Activated CD4-positive, alpha-beta memory T cell treated with anti-CD3 and anti-CD28 coated beads for 36 hours (primary cell): ENCODE data around the gene ZMYND12. TPM values are rescaled to one million over a fixed set of nuclear protein-coding genes. Genes with fewer than 3 reads are reported as not detected.

ENCODE experiments used
- CTCF ChIA-PET: fragments of 350-600 bp; sonication (Branson Sonifier 250); formaldehyde crosslinking; loops from one replicate; lab custom pipeline; 2021; ENCODE audit warnings: antibody characterized with exemption, inconsistent platforms; lab: Charles Lee
- POLR2A ChIA-PET: fragments of 350-600 bp; sonication (Branson Sonifier 250); formaldehyde crosslinking; loops from one replicate; lab custom pipeline; 2021; ENCODE audit warnings: antibody characterized with exemption; lab: Charles Lee
- DNase-seq: peaks from one replicate; pipeline ENCODE4 v3.0.0-alpha.2; 2020
- H3K27ac Mint-ChIP-seq: one replicate; pipeline ENCODE4 v1.8.0; 2021; ENCODE audit warnings: mixed read lengths
- H3K27me3 Mint-ChIP-seq: one replicate; pipeline ENCODE4 v1.8.0; 2021; ENCODE audit warnings: mixed read lengths
- H3K36me3 Mint-ChIP-seq: one replicate; pipeline ENCODE4 v1.8.0; 2021; ENCODE audit warnings: mixed read lengths
- H3K4me1 Mint-ChIP-seq: one replicate; pipeline ENCODE4 v1.8.0; 2021; ENCODE audit warnings: low read depth, mixed read lengths
- H3K4me3 Mint-ChIP-seq: one replicate; pipeline ENCODE4 v1.8.0; 2021; ENCODE audit warnings: mild to moderate bottlenecking, mixed read lengths
- H3K9me3 Mint-ChIP-seq: one replicate; pipeline ENCODE4 v1.8.0; 2021; ENCODE audit warnings: mixed read lengths
- intact Hi-C: fragments of 100-400 bp; cut with micrococcal nuclease; formaldehyde crosslinking; loops from one replicate; pipeline ENCODE4 v1.15.1; 2023
- total RNA-seq, 2 experiments: library from RNA; stranded (reverse); gene quantifications; one replicate each; pipeline ENCODE4 v1.2.3, GENCODE V29; 2021

Gene ZMYND12
- total RNA-seq, 2 experiments from 2014 or later: 0.97 to 1.3 TPM

DNA sequence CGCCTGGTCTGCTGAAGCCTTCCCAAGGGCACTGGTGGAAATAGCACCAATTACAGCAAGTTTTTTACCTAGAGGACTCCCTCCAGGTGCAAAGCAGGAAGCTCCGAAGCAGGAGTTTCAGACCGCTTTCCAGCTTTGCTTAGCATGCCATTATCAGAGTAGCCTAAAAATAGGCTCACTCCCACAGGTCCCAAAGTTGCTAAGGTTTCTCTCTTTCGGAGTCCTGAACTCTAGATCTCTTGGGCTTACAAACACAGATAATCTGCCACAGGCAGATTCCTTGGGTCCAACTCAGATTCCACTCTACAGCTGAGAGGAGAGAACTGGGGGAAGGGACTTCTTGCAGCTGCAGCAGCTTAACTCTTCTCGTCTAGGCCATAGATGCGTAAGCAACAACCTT lies 22.5 kb downstream of the ZMYND12 start:
- no peak for DNase-seq
- intact Hi-C loops: no loop called here
- Mint-ChIP-seq H3K36me3 (no peaks in the 10 kb centered on the region), H3K4me1 (no peaks in the 10 kb centered on the region), H3K9me3 (no peaks in the 10 kb centered on the region), H3K4me3 (no peak overlapping the region), H3K27me3 (no peaks in the 10 kb centered on the region), H3K27ac (no peak overlapping the region)
- POLR2A ChIA-PET: no interaction called here
- CTCF ChIA-PET: no interaction called here

GRCh38 chr1:42432714-42433113 lies 23.1 kb downstream of the ZMYND12 start:
- no peaks in the 10 kb centered on the region for H3K27me3 Mint-ChIP-seq
- POLR2A ChIA-PET: no interaction called here
- intact Hi-C loops: no loop called here
- DNase-seq: no peak
- H3K4me3 Mint-ChIP-seq: no peak overlapping the region
- no peaks in the 10 kb centered on the region for H3K36me3 Mint-ChIP-seq
- H3K4me1 Mint-ChIP-seq: no peaks in the 10 kb centered on the region
- no peaks in the 10 kb centered on the region for H3K9me3 Mint-ChIP-seq
- H3K27ac Mint-ChIP-seq: no peak overlapping the region
- CTCF ChIA-PET: no interaction called here

GRCh38 chr1:42431514-42431913 lies 24.3 kb downstream of the ZMYND12 start:
- intact Hi-C loops: no loop called here
- Mint-ChIP-seq H3K27ac (no peak overlapping the region), H3K9me3 (no peaks in the 10 kb centered on the region), H3K27me3 (no peaks in the 10 kb centered on the region), H3K36me3 (no peaks in the 10 kb centered on the region), H3K4me1 (no peaks in the 10 kb centered on the region), H3K4me3 (no peak overlapping the region)
- ChIA-PET CTCF (no interaction called here), POLR2A (no interaction called here)
- no peak for DNase-seq

- peaks cover under 1% of the 10 kb centered on the region for H3K27me3 Mint-ChIP-seq
These were observed 25.3 kb downstream of the ZMYND12 start for GRCh38 chr1:42430286-42431135.

DNA sequence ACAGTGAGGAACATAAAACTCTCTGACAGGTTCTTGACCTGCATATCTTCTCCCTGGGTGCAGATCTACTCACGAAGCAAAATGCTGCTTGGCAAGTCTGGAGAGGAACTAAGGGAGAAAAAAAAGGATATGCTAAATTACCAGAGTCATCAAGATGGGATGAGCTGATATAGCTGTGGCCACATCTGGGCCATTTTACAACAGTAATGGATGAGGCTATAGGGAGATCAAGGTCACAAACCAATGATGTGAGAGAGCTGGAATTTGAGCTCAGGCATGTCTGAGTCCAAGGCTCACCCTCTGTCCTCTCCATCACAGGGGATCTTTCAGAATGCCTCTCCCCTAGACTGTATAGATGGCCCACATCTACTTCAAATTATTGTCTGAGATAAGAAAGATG lies 26.2 kb downstream of the ZMYND12 start:
- CTCF ChIA-PET: no interaction called here
- POLR2A ChIA-PET: no interaction called here
- intact Hi-C loops: no loop called here
- Mint-ChIP-seq H3K4me3 (no peak overlapping the region), H3K27ac (no peak overlapping the region), H3K9me3 (no peaks in the 10 kb centered on the region), H3K4me1 (no peaks in the 10 kb centered on the region), H3K27me3 (peaks cover 1% of the 10 kb centered on the region), H3K36me3 (no peaks in the 10 kb centered on the region)
- DNase-seq: no peak

More at GRCh38 chr1:42430286-42431135, 25.3 kb downstream of the ZMYND12 start:
- intact Hi-C loops: no loop called here
- Mint-ChIP-seq H3K36me3 (no peaks in the 10 kb centered on the region), H3K4me3 (no peak overlapping the region), H3K4me1 (no peaks in the 10 kb centered on the region), H3K9me3 (no peaks in the 10 kb centered on the region), H3K27ac (no peak overlapping the region)
- ChIA-PET POLR2A (no interaction called here), CTCF (no interaction called here)
- no peak for DNase-seq

DNA sequence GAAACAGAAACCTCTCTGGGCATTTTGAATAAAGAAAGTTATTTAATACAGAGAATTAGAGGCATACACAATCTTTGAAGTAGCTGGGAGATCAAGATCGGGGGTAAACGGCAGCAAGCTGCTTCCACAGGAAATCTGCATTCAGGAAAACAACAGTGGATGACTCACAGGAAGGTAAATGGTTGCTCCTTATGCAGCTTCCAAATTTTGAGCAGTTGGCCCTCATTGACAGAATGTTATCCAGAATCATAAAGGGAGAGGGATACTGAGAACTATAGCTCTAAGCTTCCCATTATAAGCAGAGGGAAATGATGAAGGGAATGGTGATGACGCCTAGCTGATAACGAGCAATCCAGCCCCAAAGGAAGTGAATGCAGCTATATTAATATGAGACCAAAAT lies 28.6 kb downstream of the ZMYND12 start:
- Mint-ChIP-seq H3K27ac (no peak overlapping the region), H3K36me3 (no peaks in the 10 kb centered on the region), H3K4me1 (no peaks in the 10 kb centered on the region), H3K4me3 (no peak overlapping the region), H3K9me3 (no peaks in the 10 kb centered on the region), H3K27me3 (peaks cover 3% of the 10 kb centered on the region)
- CTCF ChIA-PET: no interaction called here
- intact Hi-C loops: no loop called here
- no peak for DNase-seq
- POLR2A ChIA-PET: interaction anchor here (0.6 kb wide), 2 partner anchors 76 to 614 kb away, joined by 3 read pairs; no protein-coding TSS in a partner anchor

DNA sequence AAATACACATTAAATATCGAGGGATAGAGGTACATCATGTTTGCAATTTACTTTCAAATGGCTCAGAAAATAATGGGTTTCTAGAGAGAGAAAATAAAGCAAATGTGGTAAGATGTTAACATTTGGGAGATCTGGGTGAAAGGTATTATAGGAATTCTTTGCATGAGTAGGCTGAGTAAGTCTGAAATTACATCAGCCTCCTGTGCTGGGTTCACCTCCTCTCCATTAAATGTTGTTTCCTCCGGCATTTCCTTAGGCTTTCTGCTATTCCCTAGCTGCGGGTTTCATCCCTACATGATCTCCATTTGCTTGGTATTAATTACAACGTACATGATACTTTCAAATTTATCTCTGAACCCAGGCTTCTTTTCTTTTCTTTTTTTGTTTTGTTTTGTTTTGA lies 31.6 kb downstream of the ZMYND12 start:
- Mint-ChIP-seq H3K27ac (no peak overlapping the region), H3K4me1 (no peaks in the 10 kb centered on the region), H3K9me3 (no peaks in the 10 kb centered on the region), H3K4me3 (no peak overlapping the region), H3K36me3 (no peaks in the 10 kb centered on the region), H3K27me3 (peaks cover 3% of the 10 kb centered on the region)
- intact Hi-C loops: no loop called here
- CTCF ChIA-PET: no interaction called here
- POLR2A ChIA-PET: no interaction called here
- DNase-seq: no peak

DNA sequence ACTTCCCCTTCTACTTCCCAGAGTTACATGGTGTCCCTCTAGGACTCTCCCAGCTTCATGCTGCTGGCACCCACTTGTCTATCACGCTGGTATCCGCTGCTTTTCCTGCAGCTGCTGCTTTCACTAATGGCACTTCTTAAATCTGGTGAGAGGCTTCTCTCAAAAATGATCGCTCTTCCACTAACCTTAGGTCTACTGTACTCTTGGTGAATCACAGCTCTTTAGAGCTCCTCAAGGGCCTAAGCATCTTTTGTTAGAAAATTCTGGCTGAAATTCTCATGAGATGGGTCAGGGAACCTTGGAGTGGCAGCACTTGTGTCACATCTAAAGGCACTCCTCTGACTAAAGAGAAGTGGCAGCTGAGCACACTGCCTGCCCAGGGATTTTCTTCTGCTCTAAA lies 32.1 kb downstream of the ZMYND12 start:
- intact Hi-C loops: no loop called here
- Mint-ChIP-seq H3K27me3 (peaks cover 3% of the 10 kb centered on the region), H3K36me3 (no peaks in the 10 kb centered on the region), H3K4me3 (no peak overlapping the region), H3K27ac (no peak overlapping the region), H3K9me3 (no peaks in the 10 kb centered on the region), H3K4me1 (no peaks in the 10 kb centered on the region)
- ChIA-PET CTCF (no interaction called here), POLR2A (no interaction called here)
- no peak for DNase-seq

DNA sequence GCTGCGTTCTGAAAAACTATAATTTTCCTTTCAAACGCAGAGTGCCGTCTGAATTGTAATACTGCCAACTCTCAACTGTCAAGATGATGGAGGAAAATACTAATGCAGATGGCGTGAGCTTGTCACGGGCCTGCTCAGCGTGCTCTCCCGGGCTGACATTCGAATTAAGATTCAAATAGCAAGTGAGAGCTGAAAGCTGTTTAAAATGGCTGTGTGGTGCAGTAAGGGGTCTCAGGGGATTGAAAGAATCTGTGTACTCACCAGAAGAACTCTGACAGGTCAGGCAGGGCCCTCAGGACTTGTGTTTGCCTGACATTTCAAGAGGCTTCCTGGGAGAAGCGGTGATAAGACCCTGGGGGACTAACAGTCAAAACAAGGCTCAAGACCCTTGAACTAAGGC lies 33.1 kb downstream of the ZMYND12 start:
- Mint-ChIP-seq H3K36me3 (no peaks in the 10 kb centered on the region), H3K9me3 (no peaks in the 10 kb centered on the region), H3K27ac (no peak overlapping the region), H3K4me1 (no peaks in the 10 kb centered on the region), H3K27me3 (peaks cover 3% of the 10 kb centered on the region), H3K4me3 (no peak overlapping the region)
- POLR2A ChIA-PET: no interaction called here
- CTCF ChIA-PET: interaction anchor here (1.2 kb wide), 1 partner anchor 78 kb away, joined by 3 read pairs; no protein-coding TSS in a partner anchor
- intact Hi-C loops: no loop called here
- DNase-seq: no peak

DNA sequence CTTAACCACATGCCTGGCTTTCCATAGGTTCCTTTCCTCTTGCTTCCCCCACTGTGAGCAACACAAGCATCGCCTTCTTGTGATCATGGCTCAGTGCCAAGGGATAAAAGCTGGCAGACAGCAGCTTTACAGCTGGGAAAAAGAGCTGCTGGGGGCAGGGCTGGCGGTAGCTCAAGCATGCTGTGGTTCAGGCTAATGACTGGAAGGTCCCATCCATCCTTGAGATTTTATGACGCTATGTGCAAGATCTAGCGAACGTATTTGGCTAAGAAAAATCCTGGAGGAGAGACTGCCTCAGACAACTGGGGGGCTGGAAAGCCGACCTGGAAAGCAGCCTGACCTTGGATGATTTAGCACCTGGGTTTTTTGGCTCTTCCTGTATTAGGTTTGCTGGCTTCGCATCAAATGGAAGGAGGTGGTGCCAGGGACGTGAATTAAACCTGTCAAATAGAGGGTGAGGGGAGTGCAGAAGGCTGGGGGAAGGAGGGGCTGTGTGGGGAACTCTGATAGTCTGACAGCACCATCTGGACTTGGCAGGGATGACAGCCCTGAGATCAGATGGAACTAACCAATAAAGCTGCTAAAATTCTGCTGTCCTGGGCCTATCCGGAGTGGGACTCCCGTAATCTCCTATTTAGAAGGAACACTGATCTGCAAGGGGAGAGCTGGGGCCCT lies 34.8 kb downstream of the ZMYND12 start:
- ChIA-PET POLR2A (interaction anchor here (1.5 kb wide), 1 partner anchor 261 kb away, joined by 4 read pairs; the partner anchor contains the start of gene YBX1), CTCF (no interaction called here)
- no peak overlapping the region for H3K27ac Mint-ChIP-seq
- no peaks in the 10 kb centered on the region for H3K36me3 Mint-ChIP-seq
- peaks cover 3% of the 10 kb centered on the region for H3K27me3 Mint-ChIP-seq
- no peaks in the 10 kb centered on the region for H3K4me1 Mint-ChIP-seq
- no peaks in the 10 kb centered on the region for H3K9me3 Mint-ChIP-seq
- DNase-seq: no peak
- no peak overlapping the region for H3K4me3 Mint-ChIP-seq
- intact Hi-C loops: no loop called here

DNA sequence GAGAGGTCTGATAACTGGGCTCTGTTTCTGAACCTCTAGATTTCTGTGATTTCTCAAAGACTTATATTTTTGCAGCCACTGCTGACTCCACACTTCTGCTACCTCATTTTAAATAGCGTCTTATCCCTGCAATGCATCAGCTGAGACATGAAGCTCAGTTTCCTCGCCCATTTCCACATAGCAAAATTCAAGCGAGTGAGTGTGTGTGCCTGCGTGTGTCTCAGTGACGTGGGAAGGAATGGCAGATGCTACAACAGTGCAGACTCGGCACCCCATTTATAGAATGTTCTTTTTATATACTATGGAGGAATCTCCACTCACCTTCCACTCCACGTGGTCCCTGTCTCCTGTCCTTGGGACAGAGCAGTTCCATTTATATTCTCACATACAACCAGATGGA lies 35.7 kb downstream of the ZMYND12 start:
- no peak for DNase-seq
- Mint-ChIP-seq H3K36me3 (no peaks in the 10 kb centered on the region), H3K4me1 (no peaks in the 10 kb centered on the region), H3K27me3 (peaks cover 3% of the 10 kb centered on the region), H3K27ac (no peak overlapping the region), H3K4me3 (no peak overlapping the region), H3K9me3 (no peaks in the 10 kb centered on the region)
- CTCF ChIA-PET: no interaction called here
- intact Hi-C loops: no loop called here
- POLR2A ChIA-PET: interaction anchor here (1.5 kb wide), 1 partner anchor 262 kb away, joined by 4 read pairs; the partner anchor contains the start of gene YBX1

- H3K4me1 Mint-ChIP-seq: no peaks in the 10 kb centered on the region
- no peak for DNase-seq
- CTCF ChIA-PET: no interaction called here
These were observed 36.5 kb downstream of the ZMYND12 start for GRCh38 chr1:42419126-42419821.

More at GRCh38 chr1:42419126-42419821, 36.5 kb downstream of the ZMYND12 start:
- Mint-ChIP-seq H3K9me3 (no peaks in the 10 kb centered on the region), H3K4me3 (no peak overlapping the region), H3K36me3 (no peaks in the 10 kb centered on the region), H3K27me3 (peaks cover 5% of the 10 kb centered on the region), H3K27ac (no peak overlapping the region)
- intact Hi-C loops: no loop called here
- POLR2A ChIA-PET: no interaction called here
